MM.1S (cell line): ENCODE data around the gene TEDDM1.

Experiments used
- DNase-seq: peaks from one replicate; pipeline ENCODE4 v3.0.0-alpha.2; 2015
- H2AFZ ChIP-seq: fragments of 300-600 bp; sonication (generic); 2 replicates; pipeline ENCODE4 v1.6.0; 2016; ENCODE audit warnings: antibody characterized with exemption, low read length
- H3F3A ChIP-seq: fragments of 300-600 bp; sonication (generic); 2 replicates; pipeline ENCODE4 v1.6.1; 2016; ENCODE audit warnings: mild to moderate bottlenecking, antibody characterized with exemption, low read length, moderate library complexity, mixed read lengths; ENCODE audit not compliant: insufficient read depth
- H3K27ac ChIP-seq: fragments of 300-600 bp; sonication (generic); 2 replicates; pipeline ENCODE4 v1.5.1; 2016; ENCODE audit warnings: mild to moderate bottlenecking, low read length
- H3K27me3 ChIP-seq: fragments of 300-600 bp; sonication (generic); replicated peaks from 2 replicates; pipeline ENCODE4 v1.6.0; 2016; ENCODE audit warnings: low read length; ENCODE audit not compliant: insufficient read depth
- H3K36me3 ChIP-seq: fragments of 300-600 bp; sonication (generic); replicated peaks from 2 replicates; pipeline ENCODE4 v1.6.1; 2016; ENCODE audit warnings: mild to moderate bottlenecking, low read length, mixed read lengths; ENCODE audit not compliant: insufficient read depth
- H3K4me1 ChIP-seq: fragments of 300-600 bp; sonication (generic); 2 replicates; pipeline ENCODE4 v1.6.1; 2016; ENCODE audit warnings: low read length, mixed read lengths
- H3K4me2 ChIP-seq: fragments of 300-600 bp; sonication (generic); 2 replicates; pipeline ENCODE4 v1.6.0; 2016; ENCODE audit warnings: low read depth, low read length
- H3K4me3 ChIP-seq: fragments of 300-600 bp; sonication (generic); 2 replicates; pipeline ENCODE4 v1.5.1; 2016; ENCODE audit warnings: low read length, mixed read lengths
- H3K79me2 ChIP-seq: fragments of 300-600 bp; sonication (generic); 2 replicates; pipeline ENCODE4 v1.6.1; 2016; ENCODE audit warnings: mixed run types, low read length, mixed read lengths
- H3K9ac ChIP-seq: fragments of 300-600 bp; sonication (generic); 2 replicates; pipeline ENCODE4 v1.6.1; 2016; ENCODE audit warnings: low read length, mixed read lengths
- H3K9me2 ChIP-seq: fragments of 300-600 bp; sonication (generic); replicated peaks from 2 replicates; pipeline ENCODE4 v1.6.1; 2016; ENCODE audit warnings: mild to moderate bottlenecking, low read length, mixed read lengths; ENCODE audit not compliant: insufficient read depth
- H3K9me3 ChIP-seq: fragments of 300-600 bp; sonication (generic); replicated peaks from 2 replicates; pipeline ENCODE4 v1.6.1; 2016; ENCODE audit warnings: mild to moderate bottlenecking, low read length, mixed read lengths; ENCODE audit not compliant: insufficient read depth
- H4K20me1 ChIP-seq: fragments of 300-600 bp; sonication (generic); 2 replicates; pipeline ENCODE4 v1.6.1; 2016; ENCODE audit warnings: mild to moderate bottlenecking, low read length, moderate library complexity, mixed read lengths; ENCODE audit not compliant: insufficient read depth
- EZH2 ChIP-seq: fragments of 300-600 bp; sonication (generic); optimal IDR thresholded peaks from 2 replicates; pipeline ENCODE3; 2017; ENCODE audit warnings: low read depth, mild to moderate bottlenecking, antibody characterized with exemption, low read length, mixed read lengths
- EZH2phosphoT487 ChIP-seq: fragments of 300-600 bp; sonication (generic); IDR thresholded peaks from 2 replicates; pipeline ENCODE4 v1.6.1; 2018; ENCODE audit warnings: antibody characterized with exemption, low read length
- TF ChIP-seq, protein P1 (sequence below): fragments of 300-600 bp; sonication (generic); IDR thresholded peaks from 2 replicates; pipeline ENCODE4 v1.5.1; 2016; ENCODE audit warnings: antibody characterized with exemption, low read length, mixed read lengths

The TEDDM1 gene

DNA sequence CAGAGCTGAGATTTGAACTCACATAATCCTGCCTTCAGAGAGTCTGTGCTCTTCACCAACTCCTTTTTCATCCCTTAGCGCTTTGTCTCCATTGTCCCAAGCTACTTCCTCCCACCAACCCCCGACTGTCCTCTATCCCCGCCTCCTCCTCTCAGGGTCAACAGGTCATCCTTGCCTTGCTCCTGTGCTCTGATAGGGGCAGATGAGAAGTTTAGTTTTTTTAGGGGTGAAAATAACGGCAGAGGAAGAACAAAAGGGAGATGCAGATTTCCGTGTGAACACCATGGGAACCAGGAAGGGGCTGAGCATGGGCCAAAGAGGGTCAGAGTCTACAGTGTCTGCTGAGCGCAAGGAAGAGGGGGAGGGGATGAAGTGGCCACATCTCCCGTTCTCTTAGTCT, 40.8 kb downstream of the TEDDM1 start:
- DNase-seq: no peak
- no peaks in the 10 kb centered on the region for H4K20me1 ChIP-seq
- no peaks in the 10 kb centered on the region for H3K9me3 ChIP-seq
- no peak overlapping the region for H3K4me3 ChIP-seq
- no peaks in the 10 kb centered on the region for H3K79me2 ChIP-seq
- no peaks in the 10 kb centered on the region for H3K4me1 ChIP-seq
- no peak overlapping the region for H3K4me2 ChIP-seq
- H3K27me3 ChIP-seq: no peaks in the 10 kb centered on the region
- TF ChIP-seq EZH2phosphoT487 (no peak), EZH2 (no peak)
- TF ChIP-seq, protein P1, sequence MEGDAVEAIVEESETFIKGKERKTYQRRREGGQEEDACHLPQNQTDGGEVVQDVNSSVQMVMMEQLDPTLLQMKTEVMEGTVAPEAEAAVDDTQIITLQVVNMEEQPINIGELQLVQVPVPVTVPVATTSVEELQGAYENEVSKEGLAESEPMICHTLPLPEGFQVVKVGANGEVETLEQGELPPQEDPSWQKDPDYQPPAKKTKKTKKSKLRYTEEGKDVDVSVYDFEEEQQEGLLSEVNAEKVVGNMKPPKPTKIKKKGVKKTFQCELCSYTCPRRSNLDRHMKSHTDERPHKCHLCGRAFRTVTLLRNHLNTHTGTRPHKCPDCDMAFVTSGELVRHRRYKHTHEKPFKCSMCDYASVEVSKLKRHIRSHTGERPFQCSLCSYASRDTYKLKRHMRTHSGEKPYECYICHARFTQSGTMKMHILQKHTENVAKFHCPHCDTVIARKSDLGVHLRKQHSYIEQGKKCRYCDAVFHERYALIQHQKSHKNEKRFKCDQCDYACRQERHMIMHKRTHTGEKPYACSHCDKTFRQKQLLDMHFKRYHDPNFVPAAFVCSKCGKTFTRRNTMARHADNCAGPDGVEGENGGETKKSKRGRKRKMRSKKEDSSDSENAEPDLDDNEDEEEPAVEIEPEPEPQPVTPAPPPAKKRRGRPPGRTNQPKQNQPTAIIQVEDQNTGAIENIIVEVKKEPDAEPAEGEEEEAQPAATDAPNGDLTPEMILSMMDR: no peak
- no peaks in the 10 kb centered on the region for H3K36me3 ChIP-seq
- H3F3A ChIP-seq: no peaks in the 10 kb centered on the region
- no peak overlapping the region for H3K9ac ChIP-seq
- H3K9me2 ChIP-seq: no peaks in the 10 kb centered on the region
- no peak overlapping the region for H3K27ac ChIP-seq
- H2AFZ ChIP-seq: no peak overlapping the region

- Histone ChIP-seq H3K9ac (no peak overlapping the region), H4K20me1 (no peaks in the 10 kb centered on the region), H3K4me1 (no peaks in the 10 kb centered on the region), H3K4me2 (no peak overlapping the region), H2AFZ (no peak overlapping the region), H3F3A (no peaks in the 10 kb centered on the region), H3K36me3 (no peaks in the 10 kb centered on the region), H3K9me3 (no peaks in the 10 kb centered on the region), H3K4me3 (no peak overlapping the region), H3K27ac (no peak overlapping the region), H3K27me3 (no peaks in the 10 kb centered on the region), H3K79me2 (no peaks in the 10 kb centered on the region), H3K9me2 (no peaks in the 10 kb centered on the region)
- DNase-seq: no peak
- TF ChIP-seq, protein P1: no peak
- TF ChIP-seq EZH2: no peak
- TF ChIP-seq EZH2phosphoT487: no peak
Measured at GRCh38 chr1:182357913-182358312, 42.6 kb downstream of the TEDDM1 start.

DNA sequence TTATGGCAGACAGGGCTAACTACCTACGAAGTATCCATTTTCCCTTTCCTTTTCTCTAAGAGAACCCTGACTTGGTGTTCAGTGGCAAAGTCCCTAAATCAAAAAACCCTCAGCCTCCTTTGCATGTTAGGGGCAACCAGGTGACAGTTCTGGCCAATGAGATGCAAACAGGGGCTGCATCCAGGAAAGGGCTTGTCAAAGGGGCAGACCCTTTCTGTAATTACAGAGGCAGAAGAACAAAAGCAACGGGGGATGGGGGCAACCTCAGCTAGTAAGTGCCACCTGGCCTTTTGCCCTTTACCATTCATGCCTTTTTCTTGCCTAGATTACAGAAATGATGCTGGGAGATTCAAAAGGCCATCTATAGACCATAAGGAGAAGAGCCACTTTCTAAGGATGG, 43.3 kb downstream of the TEDDM1 start:
- H3K27ac ChIP-seq: no peak overlapping the region
- H3K79me2 ChIP-seq: no peaks in the 10 kb centered on the region
- no peaks in the 10 kb centered on the region for H3K9me3 ChIP-seq
- H2AFZ ChIP-seq: no peak overlapping the region
- no peak for DNase-seq
- no peak overlapping the region for H3K9ac ChIP-seq
- no peak overlapping the region for H3K4me3 ChIP-seq
- no peaks in the 10 kb centered on the region for H3K27me3 ChIP-seq
- H3K4me2 ChIP-seq: no peak overlapping the region
- no peaks in the 10 kb centered on the region for H4K20me1 ChIP-seq
- H3K36me3 ChIP-seq: no peaks in the 10 kb centered on the region
- no peak for TF ChIP-seq EZH2phosphoT487
- H3K4me1 ChIP-seq: no peaks in the 10 kb centered on the region
- H3K9me2 ChIP-seq: no peaks in the 10 kb centered on the region
- no peaks in the 10 kb centered on the region for H3F3A ChIP-seq

DNA sequence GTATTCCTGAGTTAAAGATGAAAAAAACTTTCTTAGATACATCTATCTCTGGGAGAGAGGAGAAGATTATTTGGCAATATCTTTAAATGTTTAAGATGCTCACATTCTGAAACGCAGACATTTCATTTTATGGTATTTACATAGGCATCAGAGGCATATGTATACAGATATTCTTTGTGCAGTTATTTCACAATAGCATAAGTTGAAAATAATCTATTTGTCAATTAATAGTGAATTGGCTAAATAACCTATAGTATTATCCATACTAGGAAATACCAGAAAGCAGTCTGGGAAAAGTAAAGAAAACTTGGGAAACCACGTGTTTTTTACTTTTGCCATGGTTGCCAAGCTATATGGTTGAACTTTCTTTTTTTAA, 44.8 kb downstream of the TEDDM1 start:
- H3K4me1 ChIP-seq: no peaks in the 10 kb centered on the region
- H3F3A ChIP-seq: no peaks in the 10 kb centered on the region
- H2AFZ ChIP-seq: no peak overlapping the region
- DNase-seq: no peak
- H4K20me1 ChIP-seq: no peaks in the 10 kb centered on the region
- H3K4me2 ChIP-seq: no peak overlapping the region
- no peak overlapping the region for H3K27ac ChIP-seq
- H3K4me3 ChIP-seq: no peak overlapping the region
- H3K9me2 ChIP-seq: no peaks in the 10 kb centered on the region
- no peaks in the 10 kb centered on the region for H3K36me3 ChIP-seq
- TF ChIP-seq, protein P1: no peak
- TF ChIP-seq EZH2 (no peak), EZH2phosphoT487 (no peak)
- H3K79me2 ChIP-seq: no peaks in the 10 kb centered on the region
- no peaks in the 10 kb centered on the region for H3K9me3 ChIP-seq
- H3K27me3 ChIP-seq: no peaks in the 10 kb centered on the region
- H3K9ac ChIP-seq: no peak overlapping the region
